HL-60/S4 (cell line): ENCODE measurements around the gene KIAA1671.

Source experiments
- in situ Hi-C: fragments of 300-500 bp; cut with MboI; formaldehyde crosslinking; loops from 2 replicates; pipeline ENCODE4 v1.14.3; 2022; ENCODE audit warnings: low sequenced_read_pairs

Gene KIAA1671

GRCh38 chr22:24977370-24978221, 25.1 kb downstream of the KIAA1671 start:
- in situ Hi-C loops = no loop called here

- in situ Hi-C loops = no loop called here
These were observed 25.8 kb downstream of the KIAA1671 start for GRCh38 chr22:24978308-24978707.

- in situ Hi-C loops = no loop called here
These were observed 28.6 kb downstream of the KIAA1671 start for GRCh38 chr22:24981066-24981465.

GRCh38 chr22:24981656-24982055, 29.1 kb downstream of the KIAA1671 start:
- in situ Hi-C loops = no loop called here

- in situ Hi-C loops = no loop called here
These were observed 30.0 kb downstream of the KIAA1671 start for GRCh38 chr22:24982301-24983056.

- in situ Hi-C loops = no loop called here
These were observed 30.6 kb downstream of the KIAA1671 start for GRCh38 chr22:24983151-24983550.

- in situ Hi-C loops = no loop called here
These were observed 31.6 kb downstream of the KIAA1671 start for GRCh38 chr22:24984122-24984521.

GRCh38 chr22:24985826-24986214, 33.3 kb downstream of the KIAA1671 start:
- in situ Hi-C loops = no loop called here

GRCh38 chr22:24986816-24987215, 34.3 kb downstream of the KIAA1671 start:
- in situ Hi-C loops = no loop called here

GRCh38 chr22:24989135-24989534, 36.6 kb downstream of the KIAA1671 start:
- in situ Hi-C loops = no loop called here

- in situ Hi-C loops = no loop called here
These were observed 37.0 kb downstream of the KIAA1671 start for GRCh38 chr22:24989541-24989951.

- in situ Hi-C loops = no loop called here
These were observed 37.9 kb downstream of the KIAA1671 start for GRCh38 chr22:24990344-24990905.

GRCh38 chr22:24992946-24993345, 40.4 kb downstream of the KIAA1671 start:
- in situ Hi-C loops = no loop called here

- in situ Hi-C loops = no loop called here
These were observed 41.7 kb downstream of the KIAA1671 start for GRCh38 chr22:24994070-24994763.

GRCh38 chr22:24995649-24996180, 43.2 kb downstream of the KIAA1671 start:
- in situ Hi-C loops = no loop called here

GRCh38 chr22:24996420-24996952, 44.0 kb downstream of the KIAA1671 start:
- in situ Hi-C loops = no loop called here

GRCh38 chr22:24997023-24997422, 44.5 kb downstream of the KIAA1671 start:
- in situ Hi-C loops = no loop called here

- in situ Hi-C loops = no loop called here
These were observed 48.2 kb downstream of the KIAA1671 start for GRCh38 chr22:25000686-25001085.

GRCh38 chr22:25002241-25002985, 49.9 kb downstream of the KIAA1671 start:
- in situ Hi-C loops = no loop called here

GRCh38 chr22:25006354-25006753, 53.8 kb downstream of the KIAA1671 start:
- in situ Hi-C loops = no loop called here
